Effector memory CD4-positive, alpha-beta T cell (primary cell): ENCODE results near the gene HOGA1.
"Not testable (repeated sequence)": the region's sequence is repeated elsewhere in the genome, so short reads cannot be mapped to it uniquely, and the experiment has no call there.

Experiments used
- DNase-seq, 3 donors: peaks; one replicate each; pipeline ENCODE4 v3.0.0-alpha.2; 2020
- H3K27ac ChIP-seq: 2 replicates; pipeline ENCODE4 v1.7.0; 2013; ENCODE audit warnings: mild to moderate bottlenecking, low read length, moderate library complexity; ENCODE audit not compliant: insufficient read depth, poor library complexity, severe bottlenecking
- H3K27me3 ChIP-seq: replicated peaks from 2 replicates; pipeline ENCODE4 v1.7.0; 2013; ENCODE audit warnings: mild to moderate bottlenecking, low read length; ENCODE audit not compliant: insufficient read depth, control insufficient read depth, poor library complexity, severe bottlenecking
- H3K36me3 ChIP-seq: 2 replicates; pipeline ENCODE4 v1.7.0; 2013; ENCODE audit warnings: mild to moderate bottlenecking, low read length, moderate library complexity; ENCODE audit not compliant: control insufficient read depth, insufficient read depth
- H3K4me1 ChIP-seq: 2 replicates; pipeline ENCODE4 v1.7.0; 2013; ENCODE audit warnings: low read length, mild to moderate bottlenecking; ENCODE audit not compliant: control insufficient read depth, insufficient read depth, poor library complexity, severe bottlenecking
- H3K4me3 ChIP-seq: 2 replicates; pipeline ENCODE4 v1.7.0; 2013; ENCODE audit warnings: low read length, low read depth, mild to moderate bottlenecking; ENCODE audit not compliant: insufficient read depth, poor library complexity, severe bottlenecking
- H3K9me3 ChIP-seq: 2 replicates; pipeline ENCODE4 v1.7.0; 2013; ENCODE audit warnings: mild to moderate bottlenecking, low read length, moderate library complexity; ENCODE audit not compliant: control insufficient read depth

HOGA1 gene

GRCh38 chr10:97632949-97633884 is 49.0 kb downstream of the HOGA1 start, which contains the start of gene MORN4:
MORN4 (minus strand) TSS chr10:97633500; CDS start chr10:97619653, 13,847 bp downstream.
- H3K4me1 ChIP-seq: no peaks in the 10 kb centered on the region
- no peaks in the 10 kb centered on the region for H3K36me3 ChIP-seq
- peak within 1 kb of the TSS; percentile 59 for H3K4me3 ChIP-seq
- H3K27ac ChIP-seq: peak within 1 kb of the TSS; percentile 9
- no peaks in the 10 kb centered on the region for H3K9me3 ChIP-seq
- peak; percentile 81 to 88 (median 83) for DNase-seq
- H3K27me3 ChIP-seq: no peaks in the 10 kb centered on the region

DNA sequence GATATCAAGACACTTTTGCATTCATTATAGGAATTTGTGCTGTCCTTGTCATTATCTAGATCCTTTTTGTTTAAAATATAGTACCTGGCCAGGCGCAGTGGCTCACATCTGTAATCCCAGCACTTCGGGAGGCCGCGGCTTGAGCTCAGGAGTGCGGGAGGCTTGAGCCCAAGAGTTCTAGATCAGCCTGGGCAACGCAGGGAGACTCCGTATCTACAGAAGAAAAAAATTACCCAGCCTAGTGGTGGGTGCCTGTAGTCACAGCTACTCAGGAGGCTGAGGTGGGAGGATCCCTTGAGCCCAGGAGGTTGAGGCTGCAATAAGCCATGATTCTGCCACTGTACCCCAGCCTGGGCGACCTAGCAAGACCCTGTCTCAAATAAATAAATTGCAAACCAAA is 49.7 kb downstream of the HOGA1 start:
- Histone ChIP-seq H3K9me3 (no peaks in the 10 kb centered on the region), H3K27me3 (no peaks in the 10 kb centered on the region), H3K4me3 (peak overlapping the region; percentile 59), H3K27ac (no peak overlapping the region), H3K36me3 (no peaks in the 10 kb centered on the region), H3K4me1 (no peaks in the 10 kb centered on the region)
- DNase-seq: no peak

DNA sequence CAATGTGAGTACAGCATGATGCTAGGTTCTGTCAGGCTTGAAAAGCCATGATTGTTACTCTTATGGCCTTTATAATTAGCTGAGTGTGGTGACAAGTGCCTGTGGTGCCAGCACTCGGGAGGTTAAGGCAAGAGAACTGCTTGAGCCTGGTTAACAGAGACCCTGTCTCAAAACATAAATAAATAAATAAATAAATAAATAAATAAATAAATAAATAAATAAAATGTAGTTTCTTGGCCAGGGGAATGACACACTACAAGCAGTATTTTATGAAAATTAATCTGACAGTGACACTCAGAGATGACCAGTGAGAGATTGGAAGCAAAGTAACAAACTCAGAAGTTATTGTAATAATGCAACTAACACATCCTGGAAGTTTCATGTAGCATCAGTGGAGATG is 51.4 kb downstream of the HOGA1 start:
- no peak overlapping the region for H3K4me3 ChIP-seq
- H3K27me3 ChIP-seq: no peaks in the 10 kb centered on the region
- no peaks in the 10 kb centered on the region for H3K9me3 ChIP-seq
- H3K4me1 ChIP-seq: no peaks in the 10 kb centered on the region
- H3K27ac ChIP-seq: no peak overlapping the region
- DNase-seq: no peak
- no peaks in the 10 kb centered on the region for H3K36me3 ChIP-seq

DNA sequence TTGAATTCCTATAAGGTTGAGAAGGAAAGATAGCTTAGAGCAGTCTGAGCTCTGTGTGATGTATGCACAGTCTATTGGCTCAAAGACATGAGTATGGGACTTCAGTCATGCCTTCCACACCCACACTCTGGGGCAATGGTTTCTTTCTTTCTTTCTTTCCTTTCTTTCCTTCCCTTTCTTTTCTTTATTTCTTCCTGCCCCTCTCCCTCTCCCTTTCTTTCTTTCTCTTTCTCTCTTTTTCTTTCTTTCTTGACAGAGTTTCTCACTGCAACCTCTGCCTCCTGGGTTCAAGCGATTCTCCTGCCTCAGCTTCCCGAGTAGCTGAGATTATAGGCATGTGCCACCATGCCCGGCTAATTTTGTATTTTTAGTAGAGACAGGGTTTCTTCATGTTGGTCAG is 54.9 kb downstream of the HOGA1 start:
- not testable (repeated sequence) for H3K27me3 ChIP-seq, H3K9me3 ChIP-seq, DNase-seq, H3K27ac ChIP-seq, H3K36me3 ChIP-seq, H3K4me3 ChIP-seq
- peaks cover 12% of the 10 kb centered on the region for H3K4me1 ChIP-seq

- peaks cover 12% of the 10 kb centered on the region for H3K4me1 ChIP-seq
- H3K36me3 ChIP-seq: no peaks in the 10 kb centered on the region
- peak within 1 kb of the TSS; percentile 62 for H3K27ac ChIP-seq
- peak; percentile 97 to 98 (median 98) for DNase-seq
- peak within 1 kb of the TSS; percentile 93 for H3K4me3 ChIP-seq
- no peaks in the 10 kb centered on the region for H3K9me3 ChIP-seq
- no peaks in the 10 kb centered on the region for H3K27me3 ChIP-seq
These were observed 56.1 kb downstream of the HOGA1 start, which contains the start of gene PI4K2A for GRCh38 chr10:97640174-97640867. PI4K2A (plus strand) TSS chr10:97640671; CDS start chr10:97640743, 72 bp downstream.

GRCh38 chr10:97640868-97641811 is 57.0 kb downstream of the HOGA1 start:
- Histone ChIP-seq H3K9me3 (no peaks in the 10 kb centered on the region), H3K4me3 (peak overlapping the region; percentile 93), H3K36me3 (no peaks in the 10 kb centered on the region), H3K4me1 (peaks cover 12% of the 10 kb centered on the region), H3K27ac (peak overlapping the region; percentile 62), H3K27me3 (no peaks in the 10 kb centered on the region)
- DNase-seq: peak in 1 of 3 donors; percentile 6

DNA sequence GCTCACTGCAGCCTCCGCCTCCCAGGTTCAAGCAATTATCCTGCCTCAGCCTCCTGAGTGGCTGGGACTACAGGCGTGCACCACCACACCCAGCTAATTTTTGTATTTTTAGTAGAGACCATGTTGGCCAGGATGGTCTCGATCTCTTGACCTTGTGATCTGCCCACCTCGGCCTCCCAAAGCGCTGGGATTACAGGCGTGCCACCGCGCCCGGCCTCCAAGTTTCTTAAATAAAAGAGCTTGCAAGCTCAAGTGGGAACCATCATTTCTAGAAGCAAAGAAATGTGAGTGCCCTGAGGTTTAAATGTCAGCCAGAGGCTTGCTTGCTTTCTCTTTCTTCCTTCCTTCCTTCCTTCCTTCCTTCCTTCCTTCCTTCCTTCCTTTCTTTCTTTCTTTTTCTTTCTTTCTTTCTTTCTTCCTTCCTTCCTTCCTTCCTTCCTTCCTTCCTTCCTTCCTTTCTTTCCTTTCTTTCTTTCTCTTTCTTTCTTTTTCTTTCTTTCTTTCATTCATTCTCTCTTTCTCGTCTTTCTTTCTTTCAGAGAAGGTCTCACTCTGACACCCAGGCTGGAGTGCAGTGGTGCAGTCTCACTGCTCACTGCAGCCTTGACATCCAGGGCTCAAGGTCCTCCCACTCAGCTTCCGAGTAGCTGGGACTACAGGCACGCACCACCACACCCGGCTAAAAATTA is 58.4 kb downstream of the HOGA1 start:
- H3K9me3 ChIP-seq, H3K27me3 ChIP-seq, H3K4me3 ChIP-seq, H3K36me3 ChIP-seq, DNase-seq, H3K27ac ChIP-seq: not testable (repeated sequence)
- H3K4me1 ChIP-seq: peaks cover 12% of the 10 kb centered on the region

GRCh38 chr10:97643441-97643985 is 59.3 kb downstream of the HOGA1 start:
- no peaks in the 10 kb centered on the region for H3K27me3 ChIP-seq
- DNase-seq: no peak
- H3K4me3 ChIP-seq: no peak overlapping the region
- no peaks in the 10 kb centered on the region for H3K36me3 ChIP-seq
- peaks cover 14% of the 10 kb centered on the region for H3K4me1 ChIP-seq
- H3K9me3 ChIP-seq: no peaks in the 10 kb centered on the region
- no peak overlapping the region for H3K27ac ChIP-seq

DNA sequence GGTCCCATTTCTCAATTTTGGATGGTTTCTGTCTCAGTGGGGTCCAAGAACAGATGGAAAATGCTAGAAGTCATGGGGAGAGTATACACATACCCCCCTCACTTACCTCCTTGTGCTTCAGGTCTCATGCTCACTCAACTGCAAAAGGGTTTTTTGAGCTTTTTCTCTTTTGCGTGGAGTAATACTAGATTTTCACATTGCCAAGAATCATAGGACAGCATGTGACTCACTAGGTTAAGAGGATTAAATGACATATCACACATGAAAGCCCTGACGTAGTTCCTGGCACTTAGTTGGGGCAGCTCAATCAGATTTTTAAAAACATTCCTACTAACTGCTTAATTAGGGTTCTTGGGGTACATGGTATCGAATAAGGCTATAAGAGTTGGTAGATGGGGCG is 60.7 kb downstream of the HOGA1 start:
- Histone ChIP-seq H3K27ac (no peak overlapping the region), H3K9me3 (no peaks in the 10 kb centered on the region), H3K36me3 (no peaks in the 10 kb centered on the region), H3K4me1 (peaks cover 18% of the 10 kb centered on the region), H3K4me3 (no peak overlapping the region), H3K27me3 (no peaks in the 10 kb centered on the region)
- no peak for DNase-seq
